ENCODE results near the gene BBX. TPM values are rescaled to one million over a fixed set of nuclear protein-coding genes. Genes with fewer than 3 reads are reported as not detected.

BBX gene
- total and polyA plus RNA-seq, 4 donors = 4.7 to 25.1 (median 20.5) TPM

- no peak for TF ChIP-seq CTCF (IDR thresholded peaks at IDR 0.05; ENCODE audit: low read depth, low read length, missing input control)
Observed at GRCh38 chr3:107681396-107681795, 158.6 kb downstream of the BBX start (continued).

GRCh38 chr3:107682580-107682979, 159.8 kb downstream of the BBX start:
- no peak overlapping the region for H3K4me3 ChIP-seq (ENCODE audit: low read depth in 1 of 3, low read length in 3 of 3)
- no peaks in the 10 kb centered on the region for H3K9me3 ChIP-seq (ENCODE audit: control insufficient read depth in 4 of 4, low read length in 3 of 4)
- 58% methylated on average over 1 of the region's 1 CpG for WGBS
- no peak overlapping the region for H3K9ac ChIP-seq (ENCODE audit: low read depth in 1 of 2, low read length in 2 of 2)
- no peaks in the 10 kb centered on the region for H3K27me3 ChIP-seq (ENCODE audit: control insufficient read depth in 4 of 4, insufficient read depth in 4 of 4, low read length in 3 of 4)
- DNase-seq (ENCODE audit: low spot score) = no peak
- H3K36me3 ChIP-seq (ENCODE audit: control insufficient read depth in 4 of 4, insufficient read depth in 3 of 4, low read depth in 1 of 4, low read length in 3 of 4) = no peaks in the 10 kb centered on the region
- TF ChIP-seq, protein P1, sequence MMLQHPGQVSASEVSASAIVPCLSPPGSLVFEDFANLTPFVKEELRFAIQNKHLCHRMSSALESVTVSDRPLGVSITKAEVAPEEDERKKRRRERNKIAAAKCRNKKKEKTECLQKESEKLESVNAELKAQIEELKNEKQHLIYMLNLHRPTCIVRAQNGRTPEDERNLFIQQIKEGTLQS (IDR thresholded peaks at IDR 0.05) = no peak
- TF ChIP-seq JUND (IDR thresholded peaks at IDR 0.05) (no peak), RXRA (IDR thresholded peaks at IDR 0.05) (no peak), CTCF (IDR thresholded peaks at IDR 0.05; ENCODE audit: low read depth, low read length, missing input control) (no peak), SP1 (IDR thresholded peaks at IDR 0.05) (no peak), HNF4G (IDR thresholded peaks at IDR 0.05) (no peak), NR2F2 (IDR thresholded peaks at IDR 0.05) (no peak), HNF4A (conservative IDR thresholded peaks at IDR 0.05) (no peak), FOXA1 (IDR thresholded peaks at IDR 0.05) (no peak), RAD21 (IDR thresholded peaks at IDR 0.05) (no peak), EGR1 (IDR thresholded peaks at IDR 0.05; ENCODE audit: low read depth in 2 of 2) (no peak), ZBTB33 (IDR thresholded peaks at IDR 0.05) (no peak), FOXA2 (IDR thresholded peaks at IDR 0.05) (no peak), REST (IDR thresholded peaks at IDR 0.05) (no peak), GABPA (IDR thresholded peaks at IDR 0.05 in 1 of 2, conservative IDR thresholded peaks at IDR 0.05 in 1 of 2) (no peak), YY1 (IDR thresholded peaks at IDR 0.05) (no peak)
- TF ChIP-seq, protein P2, sequence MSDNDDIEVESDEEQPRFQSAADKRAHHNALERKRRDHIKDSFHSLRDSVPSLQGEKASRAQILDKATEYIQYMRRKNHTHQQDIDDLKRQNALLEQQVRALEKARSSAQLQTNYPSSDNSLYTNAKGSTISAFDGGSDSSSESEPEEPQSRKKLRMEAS (IDR thresholded peaks at IDR 0.05) = no peak
- no peaks in the 10 kb centered on the region for H3K4me1 ChIP-seq (ENCODE audit: control insufficient read depth in 4 of 4, insufficient read depth in 4 of 4, low read length in 3 of 4)
- no peak overlapping the region for H3K27ac ChIP-seq (ENCODE audit: low read depth in 1 of 2, low read length in 2 of 2)
